Activated CD4-positive, alpha-beta T cell treated with anti-CD3 and anti-CD28 coated beads, Interleukin-10, Interleukin-2, amounts not matched to agents 100 ng/mL and 50 ng/mL, durations not matched to agents 16 hours and 8 hours (primary cell): ENCODE results near the gene INAVA.
"Not testable (repeated sequence)": the region's sequence is repeated elsewhere in the genome, so short reads cannot be mapped to it uniquely, and the experiment has no call there.

Source experiments
- DNase-seq: peaks from one replicate; pipeline ENCODE4 v3.0.0-alpha.2; 2020

INAVA gene

GRCh38 chr1:200923601-200924000, 28.9 kb downstream of the INAVA start:
- no peak for DNase-seq

DNA sequence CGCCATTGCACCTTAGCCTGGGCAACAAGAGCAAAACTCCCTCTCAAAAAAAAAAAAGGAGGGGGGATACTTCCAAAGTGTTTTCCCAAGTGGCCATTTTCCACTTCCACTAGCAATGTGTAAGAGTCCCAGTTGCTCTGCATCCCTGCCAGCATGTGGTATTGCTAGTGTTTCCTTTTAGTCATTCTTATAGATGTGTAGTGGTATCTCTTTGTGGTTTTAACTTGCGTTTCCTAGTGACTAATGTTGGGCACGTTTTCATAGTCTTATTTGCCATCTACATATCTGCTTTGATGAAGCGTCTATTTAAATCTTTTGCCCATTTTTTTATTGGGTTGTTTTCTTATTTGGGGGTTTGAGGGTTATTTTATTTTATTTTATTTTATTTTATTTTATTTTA, 31.1 kb downstream of the INAVA start:
- DNase-seq: peak; percentile 67

DNA sequence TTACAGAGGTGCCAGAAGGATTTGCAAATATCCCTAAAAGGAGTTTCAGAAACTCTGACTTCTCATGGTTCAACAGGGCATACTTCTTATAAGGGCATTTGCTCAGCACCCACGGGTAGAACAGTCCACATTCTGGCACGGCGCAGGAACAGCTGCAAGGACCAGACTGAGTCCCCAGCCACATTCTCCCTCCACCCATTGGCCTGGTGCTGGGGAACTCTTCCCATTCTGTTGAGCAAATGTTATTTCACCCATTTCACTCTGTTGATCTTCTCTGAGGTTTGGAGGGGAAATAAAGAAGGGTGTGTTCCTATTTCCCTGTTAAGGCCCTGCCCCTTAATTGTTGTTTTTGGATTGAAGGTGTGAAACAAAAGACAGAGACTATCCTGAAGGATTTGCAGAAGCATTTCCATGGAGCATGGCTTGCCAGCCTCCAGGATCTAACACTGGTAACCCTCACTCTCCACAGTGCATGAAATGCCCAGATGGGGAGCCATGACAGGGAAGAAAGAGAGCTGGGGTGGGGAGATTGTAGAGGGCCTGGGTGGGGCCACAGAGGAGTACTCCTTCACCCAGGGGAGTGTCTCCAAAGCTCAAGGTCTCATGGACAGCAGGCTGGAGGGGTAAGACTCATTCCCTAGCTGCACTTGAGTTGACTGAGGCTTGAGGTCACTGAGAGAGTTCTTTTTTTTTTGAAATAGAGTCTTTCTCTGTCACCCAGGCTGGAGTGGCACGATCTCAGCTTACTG, 35.0 kb downstream of the INAVA start:
- DNase-seq: no peak

DNA sequence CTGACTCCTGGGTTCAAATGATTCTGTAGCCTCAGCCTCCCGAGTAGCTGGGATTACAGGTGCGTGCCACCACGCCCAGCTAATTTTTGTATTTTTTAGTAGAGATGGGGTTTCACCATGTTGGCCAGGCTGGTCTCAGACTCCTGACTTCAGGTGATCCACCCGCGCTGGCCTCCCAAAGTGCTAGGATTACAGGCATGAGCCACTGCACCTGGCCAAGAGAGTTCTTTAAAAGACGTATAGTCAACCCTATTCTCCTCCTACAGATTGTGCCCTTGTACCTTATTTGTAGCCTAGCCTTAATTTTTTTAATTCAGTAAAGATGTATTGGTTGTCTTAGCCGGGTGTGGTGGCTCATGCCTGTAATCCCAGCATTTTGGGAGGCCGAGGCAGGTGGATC, 35.6 kb downstream of the INAVA start:
- not testable (repeated sequence) for DNase-seq

- no peak for DNase-seq
These were observed 37.1 kb downstream of the INAVA start for GRCh38 chr1:200931776-200932175.

- DNase-seq: no peak
These were observed 40.1 kb downstream of the INAVA start for GRCh38 chr1:200934676-200935245.

DNA sequence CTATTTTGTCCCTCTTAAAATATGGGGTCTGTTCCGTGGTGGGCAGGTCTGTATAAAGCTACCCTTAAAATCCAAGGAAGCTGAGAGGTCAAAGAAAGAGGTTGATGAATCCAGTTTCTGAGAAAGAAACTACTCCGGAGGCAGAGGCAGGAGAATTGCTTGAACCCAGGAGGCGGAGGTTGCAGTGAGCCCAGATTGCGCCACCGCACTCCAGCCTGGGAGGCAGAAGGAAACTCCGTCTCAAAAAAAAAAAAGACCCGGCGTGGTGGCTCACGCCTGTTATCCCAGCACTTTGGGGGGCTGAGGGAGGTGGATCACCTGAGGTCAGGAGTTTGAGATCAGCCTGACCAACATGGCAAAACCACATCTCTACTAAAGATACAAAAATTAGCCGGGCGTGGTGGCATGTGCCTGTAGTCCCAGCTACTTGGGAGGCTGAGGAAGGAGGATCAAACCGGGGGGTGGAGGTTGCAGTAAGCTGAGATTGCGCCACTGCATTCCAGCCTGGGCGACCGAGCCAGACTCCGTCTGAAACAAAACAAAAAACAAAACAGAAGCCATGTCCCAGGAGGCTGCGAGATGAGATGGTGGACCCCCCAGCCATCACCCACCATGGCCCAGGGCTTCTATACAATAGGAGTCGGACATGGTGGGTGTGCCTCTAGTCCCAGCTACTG, 40.7 kb downstream of the INAVA start:
- DNase-seq: not testable (repeated sequence)

- DNase-seq: peak; percentile 15
These were observed 44.3 kb downstream of the INAVA start for GRCh38 chr1:200938955-200939354.

GRCh38 chr1:200945111-200945510, 50.4 kb downstream of the INAVA start:
- DNase-seq: no peak

GRCh38 chr1:200947059-200947566, 52.4 kb downstream of the INAVA start:
- no peak for DNase-seq

GRCh38 chr1:200949626-200950025, 54.9 kb downstream of the INAVA start:
- DNase-seq: no peak

GRCh38 chr1:200951016-200951415, 56.3 kb downstream of the INAVA start:
- DNase-seq: no peak

- DNase-seq: no peak
These were observed 59.7 kb downstream of the INAVA start for GRCh38 chr1:200954434-200954833.

GRCh38 chr1:200958597-200958996, 63.9 kb downstream of the INAVA start:
- no peak for DNase-seq

- no peak for DNase-seq
These were observed 64.8 kb downstream of the INAVA start for GRCh38 chr1:200959411-200959921.

DNA sequence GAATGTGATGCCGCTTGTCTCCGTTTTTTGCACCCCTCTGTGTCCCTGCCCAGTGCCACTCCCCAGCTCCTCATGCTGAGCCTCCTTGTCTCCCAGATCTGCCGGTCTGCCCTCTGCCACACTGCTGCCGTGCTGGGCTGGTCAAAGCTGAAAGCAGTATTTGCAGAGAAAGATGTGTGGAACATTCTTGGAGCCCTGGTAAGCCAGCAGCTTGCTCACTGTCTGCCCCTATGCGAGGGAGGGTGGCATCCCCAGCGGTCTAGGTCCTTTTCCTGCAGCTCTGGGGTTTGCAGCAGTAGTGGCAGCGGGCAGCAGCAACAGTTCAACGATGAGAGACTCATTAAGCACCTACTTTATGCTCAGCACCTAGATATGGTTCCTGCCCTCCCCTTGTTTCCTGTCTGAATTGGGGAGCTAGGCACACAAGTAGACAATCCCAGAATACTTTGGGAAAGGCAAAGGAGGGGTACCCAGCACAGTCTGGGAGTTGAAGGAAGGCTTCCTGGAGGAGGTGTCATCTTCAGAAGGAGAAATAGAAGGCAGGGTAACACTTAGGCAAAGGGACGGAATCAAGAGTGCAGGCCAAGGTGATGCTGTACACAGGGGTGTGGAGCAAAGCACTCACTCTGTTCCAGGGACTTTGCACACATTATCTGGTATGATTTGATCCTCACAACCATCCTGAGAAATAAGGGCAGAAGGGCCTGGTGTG, 65.7 kb downstream of the INAVA start:
- DNase-seq: no peak

DNA sequence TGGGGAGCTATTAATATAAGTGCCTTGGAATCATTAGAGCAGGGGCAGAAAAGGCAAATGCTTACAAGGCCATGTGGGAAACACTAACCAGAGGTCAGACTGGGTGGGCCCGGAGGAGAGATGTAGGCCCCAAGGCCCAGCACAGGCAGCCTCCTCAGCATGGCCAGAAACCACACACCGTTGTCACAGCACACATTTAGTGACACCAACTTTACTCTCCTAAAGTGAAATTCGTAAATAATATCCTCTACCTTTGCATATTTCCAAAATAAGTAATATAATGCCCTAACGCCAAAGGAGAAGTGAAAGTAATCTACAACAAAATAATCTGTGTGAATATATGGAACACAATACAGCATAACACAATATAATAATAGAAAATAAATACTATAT, 66.2 kb downstream of the INAVA start:
- no peak for DNase-seq

- DNase-seq: not testable (repeated sequence)
These were observed 67.5 kb downstream of the INAVA start for GRCh38 chr1:200962151-200962550.

DNA sequence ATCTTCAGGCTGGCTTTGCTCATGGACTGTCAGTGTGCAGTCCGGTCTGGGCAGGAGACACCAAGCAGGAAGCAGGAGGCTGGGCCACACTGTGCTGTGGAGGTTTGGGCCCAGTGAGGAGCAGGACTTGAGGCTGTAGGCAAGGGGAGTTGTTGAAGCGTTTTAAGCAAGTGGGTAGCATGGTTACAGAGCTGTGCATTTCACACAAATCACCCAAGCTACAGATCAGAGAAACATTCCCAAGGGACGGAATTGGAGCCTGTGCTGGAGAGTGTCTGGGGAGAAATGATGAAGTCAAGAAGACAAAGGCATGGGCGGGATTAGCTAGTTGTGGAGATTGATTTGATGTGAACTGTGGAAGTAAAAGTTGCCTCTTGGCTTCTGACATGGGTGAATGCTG, 67.9 kb downstream of the INAVA start:
- no peak for DNase-seq

- DNase-seq: no peak
These were observed 68.4 kb downstream of the INAVA start for GRCh38 chr1:200963076-200963475.

- DNase-seq: not testable (repeated sequence)
These were observed 69.2 kb downstream of the INAVA start for GRCh38 chr1:200963888-200964287.
